ENCODE results near the gene ERGIC3. TPM values are rescaled to one million over a fixed set of nuclear protein-coding genes. Genes with fewer than 3 reads are reported as not detected.

Gene ERGIC3
- total RNA-seq, 1 donor: 325 TPM

GRCh38 chr20:35582131-35582530 lies 40.3 kb downstream of the ERGIC3 start:
- no peak overlapping the region for H3K4me3 ChIP-seq (ENCODE audit: low read depth, low read length)
- DNase-seq (ENCODE audit: low read depth): no peak
- TF ChIP-seq CTCF (IDR thresholded peaks at IDR 0.05; ENCODE audit: insufficient read depth, low read depth, low read length): no peak

DNA sequence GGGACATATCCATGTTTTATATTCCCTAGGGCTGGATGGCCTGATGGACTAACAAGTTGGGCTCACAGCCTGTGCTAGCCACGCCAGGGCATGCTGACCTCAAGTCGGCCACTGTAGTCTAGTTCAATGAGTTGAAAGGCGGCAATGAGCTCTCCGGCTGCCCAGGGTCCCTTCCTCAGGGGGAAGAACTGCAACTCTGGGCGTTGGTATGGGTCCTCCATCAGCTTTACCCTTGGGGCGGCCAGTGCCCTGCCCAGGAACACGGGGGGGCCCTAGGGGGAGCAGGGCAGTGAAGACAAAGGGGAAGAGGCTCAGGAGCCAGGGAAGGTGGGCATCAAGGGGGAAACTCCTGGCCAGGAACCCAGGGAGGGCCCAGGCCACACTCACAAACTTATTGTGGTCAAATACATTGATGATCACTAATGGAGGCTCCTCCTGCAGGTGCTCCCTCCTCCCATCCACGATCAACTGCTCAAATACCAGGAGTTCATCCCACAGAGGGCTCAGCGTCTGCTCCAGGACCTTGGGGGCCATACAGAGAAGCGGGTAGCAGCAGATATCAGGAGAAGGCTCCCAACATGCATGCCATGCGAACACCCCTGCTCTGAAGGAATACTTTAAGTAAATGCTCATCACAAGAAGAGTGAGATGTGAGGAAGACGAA lies 41.0 kb downstream of the ERGIC3 start:
- no peak for DNase-seq (ENCODE audit: low read depth)
- TF ChIP-seq CTCF (IDR thresholded peaks at IDR 0.05; ENCODE audit: insufficient read depth, low read depth, low read length): no peak
- no peak overlapping the region for H3K4me3 ChIP-seq (ENCODE audit: low read depth, low read length)

DNA sequence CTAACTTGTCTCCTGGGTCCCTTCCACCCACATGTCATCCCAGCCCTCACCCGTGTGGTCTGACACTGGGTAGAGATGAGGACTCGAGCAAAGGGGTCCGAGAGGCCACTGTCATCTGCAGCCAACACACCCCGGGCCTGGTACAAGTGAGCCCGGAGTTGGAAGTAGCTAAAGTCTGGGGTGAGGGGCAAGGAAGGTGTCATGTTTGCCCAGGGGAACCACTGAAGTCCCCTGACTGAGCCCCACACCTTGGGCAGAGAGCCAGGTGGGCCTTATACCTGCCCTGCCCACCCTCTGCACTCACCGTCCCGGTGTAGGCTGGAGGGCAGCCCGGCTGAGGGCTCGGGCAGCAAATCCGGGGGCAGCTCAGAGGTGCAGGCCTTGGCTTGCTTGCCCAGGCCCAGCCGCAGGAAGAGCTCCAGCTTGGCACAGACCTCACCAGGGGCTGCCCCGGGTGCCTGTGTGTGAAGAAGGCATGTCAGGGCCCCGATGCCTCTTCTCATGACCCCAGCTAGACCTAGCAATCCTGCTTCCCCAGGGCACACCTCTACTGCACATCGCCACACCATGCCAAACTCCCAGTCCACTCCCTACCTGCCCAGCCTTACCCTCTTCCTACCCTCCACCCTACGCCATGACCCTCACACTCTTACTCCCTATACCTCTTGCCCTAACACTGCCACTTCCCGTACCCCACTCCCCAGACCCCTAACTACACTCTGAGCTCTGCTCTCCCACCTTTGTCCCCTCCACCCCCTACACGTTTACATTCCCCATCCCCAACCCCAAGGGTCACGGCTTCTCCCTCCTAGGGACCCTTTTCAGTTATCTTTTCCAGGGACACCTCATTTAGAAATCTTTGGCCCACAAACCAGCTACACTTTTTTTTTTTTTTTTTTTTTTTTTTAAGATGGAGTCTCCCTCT lies 42.0 kb downstream of the ERGIC3 start:
- TF ChIP-seq CTCF (IDR thresholded peaks at IDR 0.05; ENCODE audit: insufficient read depth, low read depth, low read length): no peak
- DNase-seq (ENCODE audit: low read depth): no peak
- H3K4me3 ChIP-seq (ENCODE audit: low read depth, low read length): no peak overlapping the region

GRCh38 chr20:35586751-35587425 lies 45.0 kb downstream of the ERGIC3 start:
- TF ChIP-seq CTCF (IDR thresholded peaks at IDR 0.05; ENCODE audit: insufficient read depth, low read depth, low read length): no peak
- no peak for DNase-seq (ENCODE audit: low read depth)
- no peak overlapping the region for H3K4me3 ChIP-seq (ENCODE audit: low read depth, low read length)

- TF ChIP-seq CTCF (IDR thresholded peaks at IDR 0.05; ENCODE audit: insufficient read depth, low read depth, low read length): no peak
- DNase-seq (ENCODE audit: low read depth): no peak
- no peak overlapping the region for H3K4me3 ChIP-seq (ENCODE audit: low read depth, low read length)
Observed at GRCh38 chr20:35587436-35587835, 45.6 kb downstream of the ERGIC3 start.

DNA sequence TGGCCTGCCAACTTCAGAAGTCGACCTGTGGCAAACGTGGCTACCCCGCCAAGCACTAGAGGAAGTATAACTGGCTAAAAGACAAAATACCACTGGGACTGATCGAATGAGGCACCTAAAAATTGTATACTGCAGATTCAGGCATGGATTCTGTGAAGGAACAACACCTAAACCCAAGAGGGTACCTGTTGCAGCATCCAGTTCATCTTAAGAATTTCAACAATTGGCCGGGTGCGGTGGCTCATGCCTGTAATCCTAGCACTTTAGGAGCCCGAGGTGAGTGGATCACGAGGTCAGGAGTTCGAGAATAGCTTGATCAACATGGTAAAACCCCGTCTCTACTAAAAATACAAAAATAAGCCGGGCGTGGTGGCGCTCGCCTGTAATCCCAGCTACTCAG lies 46.5 kb downstream of the ERGIC3 start:
- TF ChIP-seq CTCF (IDR thresholded peaks at IDR 0.05; ENCODE audit: insufficient read depth, low read depth, low read length): no peak
- H3K4me3 ChIP-seq (ENCODE audit: low read depth, low read length): no peak overlapping the region
- DNase-seq (ENCODE audit: low read depth): no peak

Measured in fibroblast of villous mesenchyme (primary cell).